ENCODE measurements around the gene ST6GAL1.
"Not testable (repeated sequence)": the region's sequence is repeated elsewhere in the genome, so short reads cannot be mapped to it uniquely, and the experiment has no call there.

The ST6GAL1 gene

DNA sequence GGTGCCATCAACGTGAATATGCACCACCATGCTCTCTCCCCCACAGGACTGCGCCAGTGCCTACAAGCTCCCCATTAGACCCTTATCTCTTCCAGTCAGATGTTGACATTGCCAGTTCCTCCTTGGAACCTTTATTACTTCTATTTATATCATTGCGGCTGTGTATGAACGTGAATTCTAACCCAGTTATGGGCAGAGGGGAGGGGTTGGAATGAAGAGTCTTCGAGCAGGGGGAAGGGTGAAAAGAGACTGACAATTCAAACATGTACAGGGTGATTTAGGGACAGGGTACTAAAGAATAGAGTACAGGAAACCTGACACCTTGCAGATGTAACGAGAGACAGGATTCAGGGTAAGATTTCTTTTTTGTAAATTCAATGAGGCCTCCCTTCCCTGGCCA, 41.8 kb upstream of the ST6GAL1 start:
- no peak overlapping the region for H3K4me3 ChIP-seq (ENCODE audit: low read depth, low read length)
- no peak for DNase-seq
- TF ChIP-seq, protein P1, sequence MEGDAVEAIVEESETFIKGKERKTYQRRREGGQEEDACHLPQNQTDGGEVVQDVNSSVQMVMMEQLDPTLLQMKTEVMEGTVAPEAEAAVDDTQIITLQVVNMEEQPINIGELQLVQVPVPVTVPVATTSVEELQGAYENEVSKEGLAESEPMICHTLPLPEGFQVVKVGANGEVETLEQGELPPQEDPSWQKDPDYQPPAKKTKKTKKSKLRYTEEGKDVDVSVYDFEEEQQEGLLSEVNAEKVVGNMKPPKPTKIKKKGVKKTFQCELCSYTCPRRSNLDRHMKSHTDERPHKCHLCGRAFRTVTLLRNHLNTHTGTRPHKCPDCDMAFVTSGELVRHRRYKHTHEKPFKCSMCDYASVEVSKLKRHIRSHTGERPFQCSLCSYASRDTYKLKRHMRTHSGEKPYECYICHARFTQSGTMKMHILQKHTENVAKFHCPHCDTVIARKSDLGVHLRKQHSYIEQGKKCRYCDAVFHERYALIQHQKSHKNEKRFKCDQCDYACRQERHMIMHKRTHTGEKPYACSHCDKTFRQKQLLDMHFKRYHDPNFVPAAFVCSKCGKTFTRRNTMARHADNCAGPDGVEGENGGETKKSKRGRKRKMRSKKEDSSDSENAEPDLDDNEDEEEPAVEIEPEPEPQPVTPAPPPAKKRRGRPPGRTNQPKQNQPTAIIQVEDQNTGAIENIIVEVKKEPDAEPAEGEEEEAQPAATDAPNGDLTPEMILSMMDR (IDR thresholded peaks at IDR 0.05; ENCODE audit: low read depth, low read length), result no peak
- no peaks in the 10 kb centered on the region for H3K36me3 ChIP-seq
- H3K27me3 ChIP-seq (ENCODE audit: insufficient read depth, low read depth, severe bottlenecking), result no peaks in the 10 kb centered on the region
- H3K27ac ChIP-seq, result peak overlapping the region; percentile 23; the same call in 1 of the 2 replicates
- H3K9me3 ChIP-seq (ENCODE audit: severe bottlenecking), result no peaks in the 10 kb centered on the region

DNA sequence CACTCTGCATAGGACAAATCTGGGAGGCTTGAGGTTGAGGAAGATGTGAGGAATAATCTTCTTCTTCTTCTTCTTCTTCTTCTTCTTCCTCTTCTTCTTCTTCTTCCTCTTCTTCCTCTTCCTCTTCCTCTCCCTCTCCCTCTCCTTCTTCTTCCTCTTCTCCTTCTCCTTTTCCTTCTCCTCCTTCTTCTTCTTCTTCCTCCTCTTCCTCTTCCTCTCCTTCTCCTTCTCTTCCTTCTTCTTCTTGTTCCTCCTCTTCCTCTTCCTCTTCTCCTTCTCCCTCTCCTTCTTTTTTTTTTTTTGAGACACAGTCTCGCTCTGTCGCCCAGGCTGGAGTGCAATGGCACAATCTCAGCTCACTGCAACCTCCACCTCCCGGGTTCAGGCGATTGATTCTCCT, 40.6 kb upstream of the ST6GAL1 start:
- H3K27me3 ChIP-seq (ENCODE audit: insufficient read depth, low read depth, severe bottlenecking); H3K9me3 ChIP-seq (ENCODE audit: severe bottlenecking); H3K4me3 ChIP-seq (ENCODE audit: low read depth, low read length); H3K27ac ChIP-seq; DNase-seq; H3K36me3 ChIP-seq: not testable (repeated sequence)

DNA sequence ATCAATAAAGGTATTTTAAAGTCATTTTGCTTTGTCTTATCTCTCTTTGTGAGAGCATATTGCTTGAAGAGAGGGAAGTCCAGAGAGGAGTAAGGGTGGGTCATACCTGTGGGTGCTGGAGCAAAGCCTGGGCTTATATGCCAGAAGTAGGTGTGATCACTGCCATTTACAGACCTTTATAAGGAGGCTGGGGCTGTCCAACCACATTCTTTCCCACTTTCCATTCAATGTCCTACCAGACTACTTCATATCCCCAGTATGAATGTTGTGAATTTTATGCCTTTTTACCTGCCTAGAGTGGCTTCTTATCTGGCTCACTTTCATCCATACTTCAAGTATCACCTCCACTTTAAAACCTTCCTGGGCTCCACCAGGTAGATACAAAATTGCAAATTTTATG, 39.4 kb upstream of the ST6GAL1 start:
- Histone ChIP-seq H3K4me3 (ENCODE audit: low read depth, low read length) (no peak overlapping the region), H3K27ac (no peak overlapping the region), H3K36me3 (no peaks in the 10 kb centered on the region), H3K9me3 (ENCODE audit: severe bottlenecking) (no peaks in the 10 kb centered on the region), H3K27me3 (ENCODE audit: insufficient read depth, low read depth, severe bottlenecking) (no peaks in the 10 kb centered on the region)
- DNase-seq, result no peak
- TF ChIP-seq, protein P1 (IDR thresholded peaks at IDR 0.05; ENCODE audit: low read depth, low read length), result no peak

DNA sequence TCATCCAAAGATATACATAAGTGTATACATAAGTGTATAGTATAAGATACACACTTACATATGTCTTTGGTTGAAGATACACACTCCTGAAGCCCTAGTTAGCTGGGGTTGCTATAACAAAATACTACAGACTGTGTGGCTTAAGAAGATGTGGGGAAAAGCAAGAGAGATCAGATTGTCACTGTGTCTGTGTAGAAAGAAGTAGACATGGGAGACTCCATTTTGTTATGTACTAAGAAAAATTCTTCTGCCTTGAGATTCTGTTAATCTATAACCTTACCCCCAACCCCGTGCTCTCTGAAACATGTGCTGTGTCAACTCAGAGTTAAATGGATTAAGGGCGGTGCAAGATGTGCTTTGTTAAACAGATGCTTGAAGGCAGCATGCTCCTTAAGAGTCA, 37.3 kb upstream of the ST6GAL1 start:
- H3K27me3 ChIP-seq (ENCODE audit: insufficient read depth, low read depth, severe bottlenecking); H3K9me3 ChIP-seq (ENCODE audit: severe bottlenecking); H3K4me3 ChIP-seq (ENCODE audit: low read depth, low read length); H3K36me3 ChIP-seq; DNase-seq: not testable (repeated sequence)
- peak overlapping the region; percentile 67 for H3K27ac ChIP-seq

DNA sequence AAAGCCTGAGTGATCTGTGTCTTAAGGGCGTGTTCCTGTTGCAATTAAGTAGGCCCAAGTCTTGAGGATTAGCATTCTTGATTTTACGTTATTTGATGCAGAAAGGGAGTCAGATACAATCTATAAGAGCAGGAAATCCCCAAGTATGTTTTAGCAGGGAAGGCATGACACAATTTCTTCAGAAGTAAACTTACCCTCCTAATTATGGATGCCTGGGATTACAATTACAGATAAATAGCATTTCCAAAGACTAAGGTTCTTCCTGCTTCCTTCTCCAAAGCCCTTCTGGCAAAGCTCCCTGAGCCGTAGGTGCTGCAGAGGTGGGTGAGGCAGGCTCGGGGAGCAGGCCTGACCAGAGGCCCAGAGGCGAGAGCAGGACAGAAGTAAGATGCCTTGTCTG, 34.9 kb upstream of the ST6GAL1 start:
- no peaks in the 10 kb centered on the region for H3K9me3 ChIP-seq (ENCODE audit: severe bottlenecking)
- TF ChIP-seq, protein P1 (IDR thresholded peaks at IDR 0.05; ENCODE audit: low read depth, low read length), result no peak
- no peaks in the 10 kb centered on the region for H3K27me3 ChIP-seq (ENCODE audit: insufficient read depth, low read depth, severe bottlenecking)
- DNase-seq, result peak; percentile 58
- H3K27ac ChIP-seq, result peak overlapping the region; percentile 44
- H3K36me3 ChIP-seq, result no peaks in the 10 kb centered on the region
- H3K4me3 ChIP-seq (ENCODE audit: low read depth, low read length), result no peak overlapping the region

DNA sequence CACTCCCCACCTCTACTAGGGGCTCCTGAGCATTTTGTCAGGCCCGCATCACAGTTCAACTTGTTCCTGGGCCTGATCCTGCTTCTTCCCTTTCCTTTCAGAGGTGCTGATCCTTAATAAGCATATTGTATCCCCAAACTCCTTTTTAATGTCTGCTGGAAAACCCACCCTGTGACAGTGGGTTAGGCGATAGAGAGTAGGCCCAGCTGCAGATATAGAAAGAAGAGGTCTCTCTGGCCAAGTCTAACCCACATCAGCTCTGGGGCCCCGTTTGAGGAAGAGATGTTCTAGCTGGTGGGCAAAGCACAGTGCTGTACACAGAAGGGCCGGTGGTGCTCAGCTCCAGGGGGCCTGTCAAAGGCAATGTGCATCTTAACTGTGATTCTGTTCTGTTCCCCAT, 34.3 kb upstream of the ST6GAL1 start:
- Histone ChIP-seq H3K27ac (peak overlapping the region; percentile 44), H3K27me3 (ENCODE audit: insufficient read depth, low read depth, severe bottlenecking) (no peaks in the 10 kb centered on the region), H3K4me3 (ENCODE audit: low read depth, low read length) (no peak overlapping the region), H3K36me3 (no peaks in the 10 kb centered on the region), H3K9me3 (ENCODE audit: severe bottlenecking) (no peaks in the 10 kb centered on the region)
- no peak for DNase-seq
- TF ChIP-seq, protein P1 (IDR thresholded peaks at IDR 0.05; ENCODE audit: low read depth, low read length), result no peak

DNA sequence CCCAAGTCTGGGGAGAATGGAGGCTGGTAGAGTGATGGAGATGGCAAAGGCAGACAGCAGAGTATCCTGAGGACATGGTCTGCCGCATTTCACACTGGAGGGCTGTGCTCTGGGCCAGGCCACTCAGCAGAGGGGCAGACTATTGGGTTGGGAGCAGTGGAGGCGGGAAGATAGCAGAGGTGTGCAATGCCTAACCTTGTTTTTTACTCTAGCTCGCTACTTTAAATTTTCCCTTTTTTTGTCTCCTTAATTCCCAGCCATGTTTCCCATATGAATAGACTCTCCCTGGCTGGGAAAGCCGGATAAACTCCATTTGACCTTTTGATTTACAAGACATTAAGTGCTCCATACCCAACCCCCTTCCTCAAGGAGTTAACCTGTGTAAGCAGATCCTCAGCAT, 33.5 kb upstream of the ST6GAL1 start:
- peak overlapping the region; percentile 44 for H3K27ac ChIP-seq
- H3K36me3 ChIP-seq, result no peaks in the 10 kb centered on the region
- no peaks in the 10 kb centered on the region for H3K27me3 ChIP-seq (ENCODE audit: insufficient read depth, low read depth, severe bottlenecking)
- no peaks in the 10 kb centered on the region for H3K9me3 ChIP-seq (ENCODE audit: severe bottlenecking)
- no peak overlapping the region for H3K4me3 ChIP-seq (ENCODE audit: low read depth, low read length)
- TF ChIP-seq, protein P1 (IDR thresholded peaks at IDR 0.05; ENCODE audit: low read depth, low read length), result no peak
- DNase-seq, result peak; percentile 11

All from WERI-Rb-1 (cell line).